ENCODE data around the gene IQCH.
"Not testable (repeated sequence)": the region's sequence is repeated elsewhere in the genome, so short reads cannot be mapped to it uniquely, and the experiment has no call there.

IQCH gene

GRCh38 chr15:67248011-67248505, 6.5 kb upstream of the IQCH start:
- DNase-seq, result no peak

DNA sequence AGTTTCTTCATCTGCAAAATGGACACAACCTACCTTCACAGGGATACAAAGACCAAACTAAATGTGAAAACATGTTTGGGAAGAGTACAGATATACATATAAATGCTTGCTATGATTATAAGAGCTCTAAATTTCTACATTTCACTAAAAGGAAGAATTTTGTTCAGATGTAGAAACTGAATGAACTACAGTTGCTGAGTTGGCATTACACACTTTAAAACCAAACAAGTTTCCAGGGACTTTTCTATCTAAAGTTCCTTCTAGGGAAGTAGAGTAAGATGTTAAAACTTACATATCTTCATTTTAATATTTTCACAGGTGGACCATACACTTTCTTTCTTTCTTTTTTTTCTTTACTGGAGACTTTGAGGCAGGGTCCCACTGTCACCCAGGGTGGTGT, 4.8 kb upstream of the IQCH start:
- no peak for DNase-seq

- DNase-seq, result no peak
Measured at GRCh38 chr15:67251318-67251717, 3.3 kb upstream of the IQCH start.

GRCh38 chr15:67253101-67253500, 1.5 kb upstream of the IQCH start:
- DNase-seq, result no peak

DNA sequence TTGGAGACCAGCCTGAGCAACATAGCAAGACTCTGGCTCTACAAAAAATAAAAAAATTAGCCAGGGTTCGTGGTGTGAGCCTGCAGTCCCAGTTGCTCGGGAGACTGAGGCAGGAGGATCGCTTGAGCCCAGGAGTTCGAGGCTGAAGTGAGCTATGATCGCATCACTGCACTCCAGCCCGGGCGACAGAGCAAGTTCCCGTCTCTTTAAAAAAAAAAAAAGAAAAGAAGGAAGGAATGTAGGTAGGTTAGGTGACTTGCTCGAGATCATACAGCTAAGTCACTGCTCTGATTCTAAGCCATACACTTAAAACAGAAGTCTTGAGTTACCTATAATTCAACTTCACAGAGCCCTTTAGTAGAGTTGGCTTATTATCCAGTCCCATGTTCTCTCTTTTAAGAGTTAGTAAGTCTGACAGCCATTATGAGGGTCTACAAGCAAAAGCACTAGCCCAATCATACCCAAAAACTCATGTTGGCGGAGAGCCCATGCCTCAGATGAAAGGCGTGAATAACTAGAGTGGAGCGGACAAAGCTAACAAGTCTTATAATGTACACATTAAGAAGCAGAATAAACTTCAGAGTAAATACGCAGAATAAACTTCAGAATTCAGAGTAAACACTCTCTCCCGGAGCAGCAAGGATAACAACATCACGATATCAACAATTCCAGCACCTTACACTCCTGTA, 893 bp upstream of the IQCH start:
- DNase-seq, result no peak

DNA sequence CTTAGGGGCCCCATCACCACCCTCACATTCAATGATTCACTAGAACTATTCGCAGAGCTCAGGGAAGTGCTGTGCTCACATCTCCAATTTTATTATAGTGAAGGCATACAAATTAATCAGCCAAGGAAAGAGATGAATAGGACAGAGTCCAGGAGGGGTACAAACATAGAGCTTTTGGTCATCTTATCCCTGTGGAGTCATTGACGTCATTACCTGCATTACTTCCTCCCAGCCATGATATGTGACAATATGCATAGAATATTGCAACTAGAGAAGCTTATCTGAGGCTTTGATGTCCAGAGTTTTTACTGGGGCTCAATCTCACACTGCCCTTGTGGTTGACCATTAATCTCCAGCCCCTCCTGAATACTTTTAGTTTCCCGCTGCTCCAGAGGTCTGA, 1.5 kb downstream of the IQCH start:
- DNase-seq, result no peak

DNA sequence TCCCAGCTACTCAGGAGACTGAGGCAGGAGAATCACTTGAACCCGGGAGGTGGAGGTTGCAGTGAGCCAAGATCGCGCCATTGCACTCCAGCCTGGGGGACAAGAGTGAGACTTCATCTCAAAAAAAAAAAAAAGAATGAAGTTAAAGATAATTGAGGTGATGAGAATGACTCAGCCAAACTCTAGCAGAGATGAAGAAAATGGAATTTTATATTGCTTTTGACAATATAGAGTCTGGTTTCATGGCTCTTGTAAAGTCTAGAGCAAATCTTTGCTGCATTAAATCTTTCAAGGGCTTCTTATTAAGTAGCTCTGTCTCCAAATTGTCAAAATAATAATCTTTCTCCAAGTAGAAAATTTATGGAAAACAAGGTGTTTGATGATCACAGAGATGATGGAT, 3.8 kb downstream of the IQCH start:
- DNase-seq, result not testable (repeated sequence)

DNA sequence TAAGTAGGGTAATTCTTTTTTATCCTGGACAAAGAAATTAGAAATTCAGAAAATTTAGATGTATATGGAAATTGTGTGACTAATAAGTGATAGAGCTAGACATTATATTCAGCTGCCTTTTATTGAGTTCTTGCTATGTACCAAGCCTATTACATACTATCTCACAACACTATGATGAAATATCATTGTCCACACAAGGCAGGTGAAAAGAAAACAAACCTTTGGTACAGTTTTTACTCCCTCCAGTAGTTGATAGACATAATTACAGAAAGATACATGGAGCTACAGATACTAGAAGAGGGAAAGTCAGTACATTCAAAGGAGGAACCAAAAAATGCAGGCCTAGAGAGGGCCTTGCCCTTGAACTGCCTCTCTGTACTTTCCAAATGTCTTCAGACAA, 4.8 kb downstream of the IQCH start:
- DNase-seq, result no peak

GRCh38 chr15:67259806-67260205, 5.2 kb downstream of the IQCH start:
- no peak for DNase-seq

DNA sequence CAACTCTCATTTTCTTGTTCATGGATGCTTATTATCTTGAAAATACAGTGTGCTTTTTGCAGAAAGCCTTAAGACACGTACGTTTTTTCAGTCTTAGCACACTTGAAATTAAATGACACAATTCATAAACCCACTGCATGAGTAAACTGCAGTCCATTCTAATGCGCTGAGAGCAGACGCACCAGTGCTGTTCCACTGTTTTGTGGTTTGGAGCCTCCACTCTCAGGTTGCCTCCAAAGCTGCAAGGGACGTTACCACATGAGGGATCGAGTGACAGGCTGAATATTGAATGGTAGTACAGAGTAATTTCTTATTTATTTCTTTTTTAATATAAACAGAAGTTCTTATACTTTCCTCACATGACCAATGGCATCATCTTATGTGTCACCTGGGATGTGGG, 12.3 kb downstream of the IQCH start:
- DNase-seq, result no peak

DNA sequence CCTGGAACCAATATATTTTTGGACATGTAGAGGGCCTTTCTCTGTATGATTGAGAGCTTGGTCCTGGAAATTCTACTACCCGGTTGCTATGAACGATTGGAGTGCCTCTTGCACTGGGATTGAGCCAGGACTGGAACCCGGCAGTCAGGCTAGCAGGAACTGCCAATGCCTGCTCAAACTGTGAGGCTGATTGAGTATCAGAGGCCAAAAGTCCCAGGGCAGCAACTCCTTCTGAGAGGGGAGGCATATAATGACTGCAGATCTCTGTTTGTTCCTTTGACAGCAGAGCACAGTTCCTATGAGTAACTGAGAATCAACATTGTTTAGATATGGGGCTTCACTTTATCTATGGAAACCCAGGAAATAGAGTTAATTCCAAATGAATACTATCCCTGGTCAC, 12.9 kb downstream of the IQCH start:
- no peak for DNase-seq

- DNase-seq, result no peak
Measured at GRCh38 chr15:67267951-67268941, 13.7 kb downstream of the IQCH start.

DNA sequence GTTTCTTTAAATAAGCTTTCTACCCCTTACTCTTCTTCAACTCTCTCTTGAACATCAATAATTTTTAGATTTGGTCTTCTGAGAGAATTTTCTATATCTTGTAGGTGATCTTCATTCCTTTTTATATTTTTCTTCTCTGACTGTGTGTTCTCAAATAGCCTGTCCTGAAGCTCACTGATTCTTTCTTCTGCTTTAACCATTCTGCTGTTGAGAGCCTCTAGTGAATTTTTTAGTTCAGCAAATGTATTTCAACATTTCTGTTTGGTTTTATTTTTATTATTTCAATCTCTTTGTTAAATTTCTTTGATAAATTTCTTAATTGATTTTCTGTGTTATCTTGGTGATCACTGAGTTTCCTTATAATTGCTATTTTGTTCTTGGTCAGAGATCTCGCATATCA, 19.6 kb downstream of the IQCH start:
- no peak for DNase-seq

- DNase-seq, result no peak
Measured at GRCh38 chr15:67276666-67277065, 22.1 kb downstream of the IQCH start.

- DNase-seq, result no peak
Measured at GRCh38 chr15:67280217-67280616, 25.6 kb downstream of the IQCH start.

- no peak for DNase-seq
Measured at GRCh38 chr15:67281714-67282113, 27.1 kb downstream of the IQCH start.

- not testable (repeated sequence) for DNase-seq
Measured at GRCh38 chr15:67285625-67286024, 31.0 kb downstream of the IQCH start.

- not testable (repeated sequence) for DNase-seq
Measured at GRCh38 chr15:67286400-67286799, 31.8 kb downstream of the IQCH start.

DNA sequence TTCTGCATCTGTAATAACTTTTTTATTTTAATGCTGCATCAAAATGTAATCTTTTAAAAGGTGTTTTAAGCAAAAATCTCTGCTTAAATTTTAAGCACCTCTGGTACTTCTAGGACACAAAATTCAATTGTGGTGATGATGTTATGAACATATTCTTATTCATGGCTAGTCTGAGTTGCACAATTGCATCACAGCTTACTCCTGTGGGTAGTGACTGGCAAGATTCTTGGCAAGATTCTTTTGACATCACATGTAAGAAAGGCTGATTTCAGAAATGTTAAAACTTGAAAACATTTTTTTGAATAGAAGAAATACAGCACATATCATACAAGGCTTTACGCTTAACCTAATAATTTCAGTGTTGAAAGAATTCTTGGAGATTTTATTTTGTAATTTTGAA, 35.7 kb downstream of the IQCH start:
- no peak for DNase-seq

- DNase-seq, result no peak
Measured at GRCh38 chr15:67296188-67296587, 41.6 kb downstream of the IQCH start.

DNA sequence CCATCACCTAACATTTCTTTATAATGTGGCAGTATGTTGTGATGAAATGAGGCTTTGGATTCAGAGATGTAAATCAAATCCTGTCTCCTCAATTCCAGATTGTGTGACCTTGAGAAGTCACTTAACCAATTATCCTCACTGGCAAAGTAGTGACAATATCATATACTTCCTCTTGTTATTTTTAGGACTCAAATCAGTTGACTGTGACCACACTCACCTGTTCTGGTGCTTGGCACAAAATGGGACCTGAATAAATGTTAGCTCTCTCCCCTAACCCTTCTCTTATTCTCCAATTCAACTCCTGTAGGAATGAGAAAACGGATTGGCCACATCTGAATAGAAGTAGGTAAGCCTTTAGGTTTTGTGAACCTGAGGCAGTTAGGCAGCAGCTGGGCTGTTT, 42.1 kb downstream of the IQCH start:
- no peak for DNase-seq

DNA sequence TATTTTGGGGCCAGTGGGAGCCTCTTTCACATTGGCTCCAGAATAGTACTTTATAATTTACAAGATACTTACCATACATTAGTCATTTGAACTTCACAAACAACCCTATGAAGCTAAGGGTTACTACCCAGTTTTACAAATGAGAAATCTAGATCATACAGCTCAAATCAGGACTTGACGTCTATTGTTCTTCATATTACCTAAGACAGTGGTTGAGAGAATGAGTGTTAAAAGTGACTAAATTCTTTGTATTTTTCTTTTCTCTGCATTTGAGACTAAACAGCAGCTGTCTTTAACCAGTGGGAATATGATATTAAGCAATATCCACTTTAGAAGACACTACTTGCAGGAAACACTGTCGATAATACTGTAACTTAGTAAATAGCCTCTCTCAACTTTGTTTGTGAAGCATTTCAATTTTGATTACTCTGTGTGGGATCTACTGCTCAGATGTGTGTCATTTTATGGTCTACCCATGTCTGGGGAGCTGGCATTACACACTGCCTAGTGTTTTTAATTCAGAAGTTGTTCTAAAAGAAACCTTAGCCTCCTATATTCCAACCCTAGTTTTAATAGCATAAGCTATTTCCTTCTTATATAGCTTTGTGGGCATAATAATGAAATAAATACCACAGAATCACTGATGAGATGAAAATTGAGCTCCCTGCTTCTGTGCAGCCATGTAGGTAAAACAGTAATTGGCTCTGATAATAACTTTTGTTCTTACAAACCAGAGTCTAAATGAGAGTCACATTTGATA, 45.9 kb downstream of the IQCH start:
- no peak for DNase-seq

Data from activated effector memory CD4-positive, alpha-beta T cell treated with anti-CD3 and anti-CD28 coated beads, Interleukin-2, amount 50 U/mL, for 16 hours (primary cell).